Iris pigment epithelial cell (primary cell): ENCODE data around the gene MMP20.
"Not testable (repeated sequence)": the region's sequence is repeated elsewhere in the genome, so short reads cannot be mapped to it uniquely, and the experiment has no call there.

Experiments
- DNase-seq: peaks from one replicate; pipeline ENCODE4 v3.0.0-alpha.2; 2011; ENCODE audit warnings: low read depth

Gene MMP20, protein sequence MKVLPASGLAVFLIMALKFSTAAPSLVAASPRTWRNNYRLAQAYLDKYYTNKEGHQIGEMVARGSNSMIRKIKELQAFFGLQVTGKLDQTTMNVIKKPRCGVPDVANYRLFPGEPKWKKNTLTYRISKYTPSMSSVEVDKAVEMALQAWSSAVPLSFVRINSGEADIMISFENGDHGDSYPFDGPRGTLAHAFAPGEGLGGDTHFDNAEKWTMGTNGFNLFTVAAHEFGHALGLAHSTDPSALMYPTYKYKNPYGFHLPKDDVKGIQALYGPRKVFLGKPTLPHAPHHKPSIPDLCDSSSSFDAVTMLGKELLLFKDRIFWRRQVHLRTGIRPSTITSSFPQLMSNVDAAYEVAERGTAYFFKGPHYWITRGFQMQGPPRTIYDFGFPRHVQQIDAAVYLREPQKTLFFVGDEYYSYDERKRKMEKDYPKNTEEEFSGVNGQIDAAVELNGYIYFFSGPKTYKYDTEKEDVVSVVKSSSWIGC

DNA sequence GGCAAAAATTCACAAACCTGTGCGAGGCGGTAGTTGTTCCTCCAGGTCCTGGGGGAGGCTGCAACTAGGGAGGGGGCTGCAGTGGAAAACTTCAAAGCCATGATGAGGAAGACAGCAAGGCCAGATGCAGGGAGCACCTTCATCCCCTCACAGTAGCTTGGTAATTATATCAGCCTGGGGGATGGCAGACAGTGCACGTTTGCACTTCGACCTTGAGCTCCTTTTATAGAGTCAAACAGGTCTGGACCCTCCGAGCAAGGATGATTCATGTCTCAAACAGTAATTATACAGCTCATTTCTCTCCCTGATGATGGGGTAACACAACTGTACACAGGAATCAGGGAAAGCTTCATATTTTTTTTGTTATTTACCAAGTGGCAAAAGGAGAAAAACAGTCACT is at the start of gene MMP20:
Gene MMP20, minus strand, starts transcription at position 156 of the 400 bp plus-strand sequence. Its CDS starts 13 bp downstream, at position 143.
- DNase-seq, result no peak

DNA sequence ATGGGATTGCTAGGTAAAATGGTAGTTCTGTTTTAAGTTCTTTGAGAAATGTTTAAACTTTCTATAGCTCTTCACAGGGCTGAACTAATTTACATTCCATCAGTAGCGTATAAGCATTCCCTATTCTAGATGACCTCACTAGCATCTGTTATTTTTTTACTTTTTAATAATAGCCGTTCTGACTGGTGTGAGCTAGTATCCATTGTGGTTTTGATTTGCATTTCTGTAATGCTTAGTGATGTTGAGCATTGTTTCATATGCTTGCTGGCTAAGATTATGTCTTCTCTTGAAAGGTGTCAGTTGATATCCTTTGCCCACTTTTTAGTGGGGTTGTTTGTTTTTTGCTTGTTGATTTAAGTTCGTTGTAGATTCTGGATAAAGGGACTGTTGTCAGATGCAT is 44.5 kb upstream of the MMP20 start:
- no peak for DNase-seq

DNA sequence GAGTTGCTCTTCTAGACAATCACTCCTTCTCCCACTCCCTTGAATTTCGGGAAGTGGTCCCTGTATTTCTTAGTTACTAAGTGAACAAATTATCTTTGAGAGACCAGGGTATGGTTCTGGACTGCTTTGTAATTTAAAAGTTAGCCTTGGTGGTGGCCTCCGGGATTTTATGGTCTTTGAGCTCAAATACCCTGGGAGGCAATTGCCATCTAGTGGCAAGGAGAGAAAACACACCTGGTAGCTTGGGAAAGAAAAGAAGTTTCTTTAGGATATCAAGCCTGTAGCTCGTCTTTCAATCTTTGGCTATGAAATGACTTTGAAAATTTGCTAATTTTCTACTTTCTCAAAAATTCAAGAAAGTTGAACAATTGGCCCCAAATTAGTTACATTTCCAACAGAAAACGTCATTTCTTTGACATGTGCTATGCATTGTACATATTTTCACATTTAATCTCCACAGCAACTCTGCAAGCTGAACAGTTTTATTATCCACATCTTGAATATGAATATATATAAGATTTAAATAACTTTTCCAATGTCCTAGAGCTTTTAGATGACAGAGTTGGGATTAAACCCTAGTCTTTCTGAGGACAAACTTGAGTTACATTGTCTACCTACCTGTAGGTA is 41.3 kb upstream of the MMP20 start:
- peak; percentile 56 for DNase-seq

DNA sequence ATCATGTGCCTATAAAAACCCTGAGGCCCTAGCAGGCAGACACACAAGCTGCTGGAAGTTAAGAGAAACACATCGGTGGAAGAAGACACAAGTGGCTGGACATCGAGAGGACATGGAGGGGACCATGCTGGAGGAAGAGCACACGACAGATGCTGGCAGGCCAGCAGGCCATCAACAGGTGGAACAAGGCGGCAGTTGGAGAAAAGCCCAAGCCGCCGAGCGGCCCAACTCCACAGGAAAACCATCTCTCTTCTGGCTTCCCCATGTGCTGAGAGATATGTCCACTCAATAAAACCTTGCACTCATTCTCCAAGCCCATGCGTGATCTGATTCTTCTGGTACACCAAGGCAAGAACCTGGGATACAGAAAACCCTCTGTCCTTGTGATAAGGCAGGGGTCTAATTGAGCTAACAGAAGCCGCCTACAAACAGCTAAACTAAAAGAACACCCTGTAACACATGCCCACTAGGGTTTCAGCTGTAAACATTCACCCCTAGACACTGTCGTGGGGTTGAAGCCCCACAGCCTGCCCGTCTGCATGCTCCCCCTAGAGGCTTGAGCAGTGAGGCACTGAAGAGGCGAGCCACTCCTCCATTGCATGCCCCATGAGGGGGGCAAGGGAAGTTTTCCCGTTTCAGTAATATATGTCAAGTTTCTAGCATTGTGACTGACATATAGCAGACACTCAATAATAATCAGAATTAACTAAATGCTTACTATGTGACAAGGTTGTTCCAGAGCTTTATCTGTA is 39.0 kb upstream of the MMP20 start:
- DNase-seq, result peak; percentile 9

DNA sequence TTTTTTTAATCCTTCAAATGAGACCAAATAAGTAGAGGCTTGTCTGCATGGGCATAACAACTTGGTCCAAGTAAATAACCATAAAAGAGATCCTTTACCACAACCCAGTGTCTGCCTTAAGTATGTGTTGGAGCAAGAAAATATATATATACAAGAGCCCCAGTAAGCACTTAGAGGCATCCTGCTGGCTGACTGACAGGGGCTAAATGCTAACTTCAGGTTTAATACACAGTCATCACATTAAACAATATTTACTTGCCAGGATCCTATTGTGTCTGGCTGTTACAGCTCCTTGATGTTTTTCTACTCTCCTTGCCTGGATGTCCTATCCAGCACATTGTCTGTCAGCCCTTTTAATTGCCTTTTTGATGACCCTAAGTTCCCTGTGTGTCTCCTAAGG is 37.5 kb upstream of the MMP20 start:
- DNase-seq, result no peak

DNA sequence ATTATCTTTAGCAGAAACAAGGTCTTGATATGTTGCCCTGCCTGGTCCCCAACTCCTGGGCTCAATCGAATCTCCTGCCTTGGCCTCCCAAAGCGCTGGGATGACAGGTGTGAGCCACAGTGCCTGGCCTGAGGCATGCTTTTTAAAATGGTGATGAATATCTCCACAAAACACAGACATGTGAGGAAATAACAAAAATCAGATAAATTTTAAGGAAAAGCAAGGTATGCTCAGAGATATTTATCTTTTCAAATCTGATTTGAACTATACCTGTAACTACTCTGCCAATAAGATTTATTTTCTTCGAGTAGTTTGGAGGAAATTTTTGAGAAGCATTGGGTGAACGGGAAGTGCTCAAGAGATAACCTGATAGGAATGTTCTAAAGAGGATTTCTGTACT is 35.9 kb upstream of the MMP20 start:
- DNase-seq, result no peak

DNA sequence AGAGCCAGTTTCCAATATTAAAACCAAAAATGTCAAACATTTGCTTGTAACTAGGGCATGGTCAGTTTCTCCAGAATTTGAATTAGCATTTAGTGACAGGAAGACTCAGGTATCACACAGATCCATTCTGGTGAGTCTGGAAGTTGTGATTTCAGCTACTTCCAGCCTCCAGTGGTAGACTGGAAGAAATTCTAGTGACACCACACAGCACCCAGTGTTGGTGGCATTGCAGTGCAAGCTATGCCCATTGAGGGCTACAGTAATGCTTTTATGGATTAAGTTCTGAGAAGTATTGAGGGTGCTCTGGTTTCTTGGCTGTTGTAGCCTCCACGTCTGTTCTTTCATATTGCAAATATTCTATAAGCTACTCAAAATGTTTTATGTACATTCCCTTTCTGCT is 31.4 kb upstream of the MMP20 start:
- no peak for DNase-seq

DNA sequence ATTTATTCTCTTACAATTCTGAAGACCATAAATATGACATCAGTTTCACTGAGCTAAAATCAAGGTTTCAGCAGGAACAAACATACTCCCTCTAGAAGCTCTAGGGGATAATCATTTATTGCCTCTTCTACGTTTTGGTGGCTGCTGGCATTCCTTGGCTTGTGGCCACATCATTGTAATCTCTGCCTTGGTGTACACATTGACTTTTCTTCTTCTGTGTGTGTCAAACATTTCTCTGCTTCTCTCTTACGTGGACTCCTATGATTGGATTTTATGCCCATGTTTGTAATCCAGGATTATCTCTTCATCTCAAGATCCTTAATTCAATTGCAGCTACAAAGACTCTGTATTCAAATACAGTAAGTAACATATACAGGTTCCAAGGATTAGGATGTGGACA is 30.4 kb upstream of the MMP20 start:
- no peak for DNase-seq

DNA sequence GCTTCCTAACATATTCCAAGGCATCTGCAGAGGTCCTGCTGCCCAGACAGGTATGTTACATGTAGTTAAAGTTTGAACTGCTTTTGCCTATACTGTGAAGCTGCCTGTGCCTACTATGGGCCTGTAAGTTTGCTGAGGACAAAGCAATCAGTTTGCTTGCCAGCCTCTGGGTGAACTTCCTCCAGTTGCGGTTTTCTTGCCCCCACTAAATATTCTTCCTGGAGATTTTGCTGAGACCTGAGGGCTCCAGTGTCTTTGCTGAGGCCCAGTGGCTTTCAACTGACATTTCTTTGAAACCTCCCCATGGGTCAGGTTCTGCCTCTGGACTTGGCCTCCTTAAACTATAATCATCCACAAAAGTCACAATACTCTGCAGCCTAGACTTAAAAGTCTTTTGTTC is 29.6 kb upstream of the MMP20 start:
- no peak for DNase-seq

DNA sequence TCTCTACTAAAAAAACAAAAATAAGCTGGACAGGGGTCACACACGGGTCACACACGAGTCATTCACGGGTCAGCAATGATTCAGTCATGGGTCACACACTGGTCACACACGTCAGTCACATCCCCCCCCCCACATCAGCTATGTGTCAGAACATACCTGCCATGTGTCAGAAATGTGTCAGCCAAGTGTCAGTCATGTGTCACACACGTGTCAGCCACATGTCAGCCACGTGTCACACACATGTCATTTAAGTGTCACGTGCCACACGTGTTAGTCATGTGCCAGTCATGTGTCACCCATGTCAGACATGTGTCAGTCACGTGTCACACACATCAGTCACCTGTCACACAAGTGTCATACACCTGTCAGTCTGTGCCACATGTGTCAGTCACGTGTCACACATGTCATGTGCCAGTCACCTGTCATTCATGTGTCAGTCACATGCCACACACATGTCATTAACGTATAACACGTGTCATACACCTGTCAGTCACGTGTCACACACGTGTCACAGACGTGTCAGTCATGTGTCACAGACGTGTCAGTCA is 28.7 kb upstream of the MMP20 start:
- DNase-seq, result peak; percentile 3

DNA sequence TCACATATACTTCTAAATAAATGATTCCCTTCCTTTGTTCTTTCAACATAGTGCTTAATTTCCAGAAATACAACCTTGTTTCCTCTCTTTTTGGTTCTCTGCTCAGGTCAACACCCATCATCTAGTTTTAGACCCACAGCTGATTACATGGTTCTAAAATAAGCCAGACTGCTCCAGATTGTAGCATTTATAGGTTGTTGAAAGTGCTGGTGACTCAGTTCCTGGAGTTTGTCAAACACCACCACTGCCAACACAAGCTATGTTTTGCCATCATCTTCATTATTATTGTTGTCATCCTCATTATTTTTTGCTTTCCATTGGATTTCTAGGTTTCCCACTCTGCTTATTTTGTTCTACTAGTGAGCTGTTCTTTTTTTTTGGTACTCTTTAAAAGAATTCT is 22.3 kb upstream of the MMP20 start:
- no peak for DNase-seq

DNA sequence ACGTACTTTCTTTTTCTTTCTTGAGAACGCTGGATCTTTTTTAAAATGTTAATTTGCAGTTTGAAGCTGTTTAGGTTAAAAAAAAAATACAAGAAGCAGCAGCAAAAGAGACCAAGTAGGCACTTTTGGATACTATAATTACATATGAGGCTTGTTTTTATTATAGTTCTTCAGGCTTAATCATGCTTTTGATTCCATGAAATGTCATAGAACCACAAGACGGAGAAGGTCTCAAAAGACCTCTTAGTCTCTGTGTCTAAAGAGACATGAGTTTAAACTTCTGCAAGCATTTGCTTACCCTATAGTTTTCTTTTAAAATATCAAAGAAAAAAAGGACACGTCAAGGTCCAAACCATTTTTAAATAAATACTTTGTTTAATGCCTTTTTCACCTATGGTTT is 18.8 kb upstream of the MMP20 start:
- no peak for DNase-seq

DNA sequence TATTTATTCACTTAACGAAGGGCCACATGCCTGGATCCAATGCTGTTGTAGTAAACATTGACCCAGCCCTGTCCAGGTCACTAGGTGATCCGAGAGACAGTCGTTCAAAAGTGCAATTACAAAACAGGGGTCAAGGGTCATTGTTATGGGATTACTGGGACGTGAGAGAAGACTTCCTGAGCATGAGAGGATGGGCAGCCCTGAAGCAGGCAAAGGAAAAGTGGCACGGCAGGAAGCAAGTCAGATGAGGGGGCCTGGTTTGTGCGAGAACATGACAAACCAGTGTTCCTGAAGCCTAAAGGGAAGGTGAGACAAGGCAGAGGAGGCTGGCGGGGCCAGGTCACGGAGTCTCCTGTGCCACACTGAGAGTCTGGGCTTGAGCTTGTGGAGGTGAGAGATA is 15.8 kb upstream of the MMP20 start:
- DNase-seq, result no peak

DNA sequence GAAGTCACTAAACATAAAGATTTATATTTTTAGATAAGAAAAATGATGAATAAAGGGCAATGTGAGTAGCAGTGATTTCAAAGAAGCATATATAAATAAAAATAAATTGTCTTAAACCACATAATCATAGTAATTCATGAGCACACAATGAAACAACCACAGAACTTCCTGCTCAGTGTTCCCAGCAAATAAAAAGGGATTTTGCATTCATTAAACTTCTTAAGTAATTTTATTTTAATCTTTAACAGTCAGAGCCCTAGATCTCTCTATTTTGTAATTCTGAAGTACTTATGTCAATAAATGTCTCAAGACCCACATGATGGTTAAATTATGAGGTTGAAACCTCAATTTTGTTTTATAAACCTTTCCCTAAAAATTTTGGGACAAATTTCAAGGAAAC is 14.5 kb upstream of the MMP20 start:
- no peak for DNase-seq

DNA sequence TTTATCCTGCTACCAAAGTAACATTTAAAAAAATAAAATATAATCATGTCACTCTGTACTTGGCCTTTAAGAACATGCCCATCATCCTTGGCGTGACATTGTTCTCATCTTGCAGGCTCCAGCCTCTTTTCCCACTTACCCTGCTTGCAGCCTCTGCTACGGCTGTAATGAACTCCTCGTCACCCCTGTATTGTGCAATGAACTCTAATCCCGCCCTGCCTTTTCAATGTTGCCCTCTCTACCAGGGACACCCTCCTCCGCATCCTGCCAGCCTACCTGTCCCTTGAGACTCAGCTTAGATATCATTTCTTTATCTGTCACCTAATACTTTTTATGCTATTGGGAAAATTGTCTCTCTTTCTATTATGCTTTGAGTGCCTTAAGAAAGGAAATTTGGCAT is 12.6 kb upstream of the MMP20 start:
- peak; percentile 29 for DNase-seq

DNA sequence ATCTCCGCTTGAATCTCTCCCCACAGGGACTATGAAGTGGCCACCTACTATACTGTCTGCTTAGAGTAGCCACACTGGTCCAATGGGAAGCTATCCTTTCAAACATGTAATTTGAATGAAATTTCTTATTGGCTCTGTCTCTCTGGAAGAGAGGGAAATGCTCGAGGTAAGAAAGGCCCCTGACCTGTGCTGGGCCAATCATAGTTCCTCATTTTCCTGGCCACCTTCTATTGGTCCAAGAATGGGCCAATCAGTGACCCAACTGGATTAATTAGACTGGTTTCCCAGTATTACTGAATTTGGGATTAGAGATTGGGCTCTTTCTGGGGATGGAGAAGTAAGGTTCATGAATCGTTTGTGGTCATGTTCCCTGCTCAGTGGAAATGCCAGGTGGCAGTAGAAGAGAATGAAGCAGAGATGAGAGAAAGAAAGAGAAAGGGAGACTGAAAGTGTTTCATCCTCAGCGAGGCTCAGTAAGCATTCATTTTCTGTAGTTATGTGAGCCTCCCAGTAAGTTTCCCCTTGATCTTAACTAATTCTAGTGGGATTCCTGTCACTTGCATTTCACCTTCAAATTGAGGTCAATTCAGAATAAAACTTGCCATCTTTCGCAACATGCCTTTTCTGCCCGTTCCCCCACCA is 8.4 kb upstream of the MMP20 start:
- no peak for DNase-seq

DNA sequence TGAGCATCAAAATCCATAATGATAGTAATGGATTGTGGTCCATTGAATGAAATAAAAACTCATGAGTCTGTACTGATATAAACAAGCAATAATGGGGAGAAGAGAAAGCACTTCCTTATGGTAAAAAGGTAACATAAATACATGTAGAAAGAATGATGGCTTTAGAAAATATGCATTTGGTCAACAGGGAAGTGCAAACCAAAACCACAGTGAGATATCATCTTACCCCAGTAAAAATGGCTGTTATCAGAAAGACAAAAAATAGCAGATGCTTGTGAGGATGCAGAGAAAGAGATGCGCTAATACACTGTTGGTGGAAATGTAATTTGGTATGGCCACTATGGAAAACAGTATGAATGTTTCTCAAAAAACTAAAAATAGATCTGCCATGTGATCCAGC is 6.9 kb upstream of the MMP20 start:
- DNase-seq, result no peak

DNA sequence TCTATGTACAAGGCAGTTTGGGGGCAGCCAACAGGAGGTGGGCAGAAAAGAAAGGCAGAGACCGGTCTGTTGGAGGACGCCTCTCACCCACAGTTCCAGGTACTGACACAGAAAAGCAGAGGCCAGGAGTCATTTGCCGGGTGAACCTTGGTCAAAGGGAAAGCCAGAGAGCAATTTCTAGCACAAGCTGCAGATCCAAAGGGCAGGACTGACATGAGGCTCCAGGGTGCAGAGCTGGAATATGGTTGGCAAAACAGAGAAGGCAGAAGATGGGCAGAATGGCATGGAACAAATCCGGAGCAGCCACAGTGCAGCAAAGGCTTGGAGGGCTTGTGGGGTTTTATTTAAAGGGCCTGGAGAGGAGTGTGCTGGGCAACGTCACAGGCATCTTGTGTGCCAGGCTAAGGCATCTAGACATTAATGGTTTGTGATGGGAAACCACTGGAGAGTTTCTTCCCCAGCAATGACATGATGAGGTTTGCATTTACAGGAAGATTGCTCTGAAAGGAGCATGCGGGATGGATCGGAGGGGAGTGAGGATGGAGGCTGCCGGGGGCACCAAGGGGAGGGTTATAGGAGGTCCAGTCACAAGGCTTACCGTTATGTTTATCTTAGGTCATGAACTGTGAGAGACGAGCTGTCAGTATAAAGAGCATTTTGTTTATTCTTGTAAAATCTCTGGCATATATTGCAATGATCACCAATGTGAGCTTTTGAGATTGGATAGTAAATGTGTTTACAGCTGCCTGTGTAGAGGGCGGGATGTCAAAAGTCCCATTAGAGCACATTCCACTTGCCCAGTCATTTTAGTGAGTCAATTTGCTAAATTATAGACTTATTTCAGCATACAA is 5.7 kb upstream of the MMP20 start:
- DNase-seq, result no peak

DNA sequence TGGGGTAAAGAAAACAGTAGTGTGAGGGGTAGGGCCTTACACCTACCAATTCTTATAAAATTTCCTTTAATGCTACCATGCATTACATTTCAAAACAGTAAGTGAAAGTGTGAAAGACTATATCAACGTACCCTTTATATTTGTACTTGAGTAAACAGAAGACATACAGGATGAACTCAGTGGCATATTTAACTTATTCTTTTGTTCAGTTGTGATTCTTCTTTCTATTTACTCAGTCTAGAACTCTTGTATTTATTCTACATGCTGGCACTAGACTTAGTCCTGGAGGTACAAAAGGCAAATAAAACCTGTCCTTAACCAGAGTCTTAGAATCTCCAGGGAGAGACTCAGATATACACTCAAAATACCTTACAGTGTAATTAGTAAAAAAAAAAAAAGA is 4.8 kb upstream of the MMP20 start:
- DNase-seq, result not testable (repeated sequence)

DNA sequence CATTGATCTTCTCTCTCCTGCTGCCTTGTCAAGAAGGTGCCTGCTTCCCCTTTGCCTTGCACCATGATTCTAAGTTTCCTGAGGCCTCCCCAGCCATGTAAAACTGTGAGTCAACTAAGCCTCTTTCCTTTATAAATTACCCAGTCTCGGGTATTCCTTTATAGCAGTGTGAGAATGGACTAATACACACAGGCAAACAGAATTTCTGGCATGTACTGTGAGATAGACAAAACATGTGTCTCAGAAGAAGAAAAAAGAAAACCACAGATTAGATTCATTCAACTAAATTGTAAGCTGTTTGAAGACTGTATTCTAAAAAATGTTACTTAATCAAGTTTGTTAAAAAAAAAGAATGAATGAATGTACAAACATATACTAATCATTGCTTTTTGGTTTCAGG is 1.5 kb upstream of the MMP20 start:
- DNase-seq, result no peak

DNA sequence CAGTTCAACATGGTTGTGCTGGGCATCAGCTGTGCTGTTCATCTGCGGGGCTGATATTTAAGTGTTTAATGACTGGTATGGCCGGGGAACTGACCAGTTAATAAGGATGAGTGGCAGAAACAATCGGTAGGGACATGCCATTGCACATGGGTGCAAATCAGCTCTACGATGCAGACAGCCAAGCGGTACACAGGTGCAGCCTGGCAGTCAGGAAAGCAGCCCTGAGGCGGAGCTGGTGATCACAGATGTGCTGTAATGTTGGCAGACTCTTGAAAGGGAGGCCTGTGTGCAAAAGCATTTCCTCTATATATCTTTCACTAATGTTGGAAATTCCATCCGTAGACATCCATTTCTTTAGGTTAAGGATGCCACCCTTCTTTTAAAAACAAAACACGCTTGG is 1.1 kb downstream of the MMP20 start:
- no peak for DNase-seq
